Panc1 (cell line): ENCODE results near the gene VAMP2. TPM values are rescaled to one million over a fixed set of nuclear protein-coding genes. Genes with fewer than 3 reads are reported as not detected.
A peak's percentile ranks its signal among the peaks of the same experiment; 100 is the strongest.

Experiments used
- ATAC-seq: fragments of 200-7000 bp; cut with Tn5 transposase; 2 replicates; pipeline ENCODE4 v1.9.1; 2020; ENCODE audit warnings: mild to moderate bottlenecking, moderate library complexity
- BruUV-seq: library from RNA; stranded (reverse); fragments of 400-500 nt; replicated peaks from 2 replicates; lab custom pipeline; 2021; lab: Mats Ljungman, UMichigan
- CTCF ChIA-PET: fragments of 300-600 bp; sonication (Branson Sonifier 250); formaldehyde crosslinking; loops from one replicate; lab custom pipeline; 2022; ENCODE audit warnings: antibody characterized with exemption; lab: Charles Lee
- POLR2A ChIA-PET: fragments of 300-600 bp; sonication (Branson Sonifier 250); formaldehyde crosslinking; loops from one replicate; lab custom pipeline; 2022; ENCODE audit warnings: antibody characterized with exemption; lab: Charles Lee
- DNase-seq: peaks from one replicate; pipeline ENCODE4 v3.0.0-alpha.2; 2010; ENCODE audit warnings: low read depth, low spot score
- H3K27ac ChIP-seq: 2 replicates; pipeline ENCODE4 v1.5.1; 2011; ENCODE audit warnings: mild to moderate bottlenecking, low read length, inconsistent platforms
- H3K27me3 ChIP-seq: fragments of 200-500 bp; sonication (Bioruptor generic); 2 replicates; pipeline ENCODE4 v1.6.0; 2014; ENCODE audit warnings: low read length, inconsistent platforms; ENCODE audit not compliant: control insufficient read depth, insufficient read depth
- H3K36me3 ChIP-seq: fragments of 200-500 bp; sonication (Bioruptor generic); 2 replicates; pipeline ENCODE4 v1.5.1; 2014; ENCODE audit warnings: inconsistent platforms, mild to moderate bottlenecking, low read length, moderate library complexity; ENCODE audit not compliant: control insufficient read depth, insufficient read depth
- H3K4me1 ChIP-seq: 2 replicates; pipeline ENCODE4 v1.5.1; 2011; ENCODE audit warnings: inconsistent platforms, mild to moderate bottlenecking, low read length, moderate library complexity; ENCODE audit not compliant: control insufficient read depth, insufficient read depth
- H3K4me3 ChIP-seq, 2 experiments: 2 replicates each; pipeline ENCODE4 v1.5.1; 2011 to 2012; ENCODE audit warnings: low read depth in 2 of 2, low read length in 2 of 2, mild to moderate bottlenecking in 2 of 2, inconsistent platforms in 1 of 2, moderate library complexity in 1 of 2
- H3K9me3 ChIP-seq: fragments of 200-500 bp; sonication (Bioruptor generic); 2 replicates; pipeline ENCODE4 v1.5.1; 2014; ENCODE audit warnings: low read depth, mild to moderate bottlenecking, inconsistent platforms, low read length, moderate library complexity; ENCODE audit not compliant: control insufficient read depth, insufficient read depth
- POLR2AphosphoS5 ChIP-seq: IDR thresholded peaks from 2 replicates; pipeline ENCODE4 v1.6.1; 2012; ENCODE audit warnings: mild to moderate bottlenecking, low read depth, low read length, moderate library complexity
- SIN3A ChIP-seq: IDR thresholded peaks from 2 replicates; pipeline ENCODE4 v1.6.1; 2012; ENCODE audit warnings: low read depth, mild to moderate bottlenecking, low read length, moderate library complexity, borderline replicate concordance; ENCODE audit not compliant: insufficient read depth
- TCF7L2 ChIP-seq: IDR thresholded peaks from 2 replicates; pipeline ENCODE4 v1.6.1; 2011; ENCODE audit warnings: mild to moderate bottlenecking, low read depth, low read length, inconsistent platforms
- in situ Hi-C: cut with HindIII; loops from 2 replicates; pipeline ENCODE4 v1.10.0; 2016; ENCODE audit warnings: low sequenced_read_pairs, low pct_unique_long_range_greater_than_20kb
- intact Hi-C: fragments of 100-400 bp; cut with micrococcal nuclease; formaldehyde crosslinking; loops from one replicate; pipeline ENCODE4 v1.10.0; 2022; ENCODE audit not compliant: unreplicated experiment
- total RNA-seq: library from RNA; stranded (reverse); gene quantifications from one replicate; pipeline ENCODE4 v1.2.1, GENCODE V29; 2021; ENCODE audit not compliant: unreplicated experiment
- TF ChIP-seq, protein P1 (sequence below), 2 experiments: IDR thresholded peaks; 2 replicates each; pipeline ENCODE4 v1.6.1; 2011 to 2012; ENCODE audit warnings: low read depth in 2 of 2, control low read depth in 1 of 2, low read length in 1 of 2, mild to moderate bottlenecking in 1 of 2, moderate library complexity in 1 of 2; ENCODE audit not compliant: insufficient read depth in 1 of 2
- TF ChIP-seq, protein P2 (sequence below): fragments of 450-650 bp; IDR thresholded peaks from 2 replicates; pipeline ENCODE4 v1.5.1; 2017; ENCODE audit warnings: mild to moderate bottlenecking

The VAMP2 gene
- total RNA-seq, 1 experiment from 2014 or later = 28.6 TPM

DNA sequence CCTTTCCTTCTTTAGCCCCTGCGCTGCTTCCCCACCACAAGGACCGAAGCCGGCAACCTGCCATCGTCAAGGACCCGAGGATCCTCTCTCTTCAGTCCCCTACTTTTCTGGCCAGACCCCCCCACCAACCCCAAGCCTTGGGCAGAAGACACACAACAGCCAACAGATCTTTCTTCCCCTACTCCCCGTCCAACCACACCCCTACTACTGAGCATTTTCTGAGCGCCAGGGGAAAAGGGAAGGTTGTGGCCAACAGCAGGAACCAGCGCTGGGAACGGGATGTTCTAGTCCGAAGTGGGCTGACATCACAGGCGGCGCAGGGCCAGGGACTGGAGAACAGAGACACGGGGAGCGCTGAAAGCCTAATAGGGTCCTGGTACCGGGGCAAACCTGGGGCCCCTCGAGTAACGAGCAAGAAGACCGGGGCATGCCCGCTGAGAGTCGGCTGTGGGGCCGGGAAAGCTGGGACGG is 11.1 kb downstream of the VAMP2 start:
- ChIA-PET CTCF (no interaction called here), POLR2A (no interaction called here)
- Histone ChIP-seq H3K27ac (peak overlapping the region; percentile 69), H3K4me1 (peaks cover 31% of the 10 kb centered on the region), H3K36me3 (no peaks in the 10 kb centered on the region; the same call in 1 of the 2 replicates), H3K9me3 (no peaks in the 10 kb centered on the region), H3K27me3 (no peaks in the 10 kb centered on the region), H3K4me3 (peak overlapping the region; percentile 53 to 64)
- TF ChIP-seq POLR2AphosphoS5 (no peak), TCF7L2 (no peak), SIN3A (no peak)
- TF ChIP-seq, protein P1, sequence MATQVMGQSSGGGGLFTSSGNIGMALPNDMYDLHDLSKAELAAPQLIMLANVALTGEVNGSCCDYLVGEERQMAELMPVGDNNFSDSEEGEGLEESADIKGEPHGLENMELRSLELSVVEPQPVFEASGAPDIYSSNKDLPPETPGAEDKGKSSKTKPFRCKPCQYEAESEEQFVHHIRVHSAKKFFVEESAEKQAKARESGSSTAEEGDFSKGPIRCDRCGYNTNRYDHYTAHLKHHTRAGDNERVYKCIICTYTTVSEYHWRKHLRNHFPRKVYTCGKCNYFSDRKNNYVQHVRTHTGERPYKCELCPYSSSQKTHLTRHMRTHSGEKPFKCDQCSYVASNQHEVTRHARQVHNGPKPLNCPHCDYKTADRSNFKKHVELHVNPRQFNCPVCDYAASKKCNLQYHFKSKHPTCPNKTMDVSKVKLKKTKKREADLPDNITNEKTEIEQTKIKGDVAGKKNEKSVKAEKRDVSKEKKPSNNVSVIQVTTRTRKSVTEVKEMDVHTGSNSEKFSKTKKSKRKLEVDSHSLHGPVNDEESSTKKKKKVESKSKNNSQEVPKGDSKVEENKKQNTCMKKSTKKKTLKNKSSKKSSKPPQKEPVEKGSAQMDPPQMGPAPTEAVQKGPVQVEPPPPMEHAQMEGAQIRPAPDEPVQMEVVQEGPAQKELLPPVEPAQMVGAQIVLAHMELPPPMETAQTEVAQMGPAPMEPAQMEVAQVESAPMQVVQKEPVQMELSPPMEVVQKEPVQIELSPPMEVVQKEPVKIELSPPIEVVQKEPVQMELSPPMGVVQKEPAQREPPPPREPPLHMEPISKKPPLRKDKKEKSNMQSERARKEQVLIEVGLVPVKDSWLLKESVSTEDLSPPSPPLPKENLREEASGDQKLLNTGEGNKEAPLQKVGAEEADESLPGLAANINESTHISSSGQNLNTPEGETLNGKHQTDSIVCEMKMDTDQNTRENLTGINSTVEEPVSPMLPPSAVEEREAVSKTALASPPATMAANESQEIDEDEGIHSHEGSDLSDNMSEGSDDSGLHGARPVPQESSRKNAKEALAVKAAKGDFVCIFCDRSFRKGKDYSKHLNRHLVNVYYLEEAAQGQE (IDR thresholded peaks at IDR 0.05; ENCODE audit: insufficient read depth in 1 of 2, low read depth in 2 of 2, low read length in 1 of 2) = no peak
- TF ChIP-seq, protein P2, sequence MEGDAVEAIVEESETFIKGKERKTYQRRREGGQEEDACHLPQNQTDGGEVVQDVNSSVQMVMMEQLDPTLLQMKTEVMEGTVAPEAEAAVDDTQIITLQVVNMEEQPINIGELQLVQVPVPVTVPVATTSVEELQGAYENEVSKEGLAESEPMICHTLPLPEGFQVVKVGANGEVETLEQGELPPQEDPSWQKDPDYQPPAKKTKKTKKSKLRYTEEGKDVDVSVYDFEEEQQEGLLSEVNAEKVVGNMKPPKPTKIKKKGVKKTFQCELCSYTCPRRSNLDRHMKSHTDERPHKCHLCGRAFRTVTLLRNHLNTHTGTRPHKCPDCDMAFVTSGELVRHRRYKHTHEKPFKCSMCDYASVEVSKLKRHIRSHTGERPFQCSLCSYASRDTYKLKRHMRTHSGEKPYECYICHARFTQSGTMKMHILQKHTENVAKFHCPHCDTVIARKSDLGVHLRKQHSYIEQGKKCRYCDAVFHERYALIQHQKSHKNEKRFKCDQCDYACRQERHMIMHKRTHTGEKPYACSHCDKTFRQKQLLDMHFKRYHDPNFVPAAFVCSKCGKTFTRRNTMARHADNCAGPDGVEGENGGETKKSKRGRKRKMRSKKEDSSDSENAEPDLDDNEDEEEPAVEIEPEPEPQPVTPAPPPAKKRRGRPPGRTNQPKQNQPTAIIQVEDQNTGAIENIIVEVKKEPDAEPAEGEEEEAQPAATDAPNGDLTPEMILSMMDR = no peak
- DNase-seq (no peak), ATAC-seq (no peak)
- BruUV-seq = no TSS peak
- in situ Hi-C loops = no loop called here
- intact Hi-C loops = no loop called here

DNA sequence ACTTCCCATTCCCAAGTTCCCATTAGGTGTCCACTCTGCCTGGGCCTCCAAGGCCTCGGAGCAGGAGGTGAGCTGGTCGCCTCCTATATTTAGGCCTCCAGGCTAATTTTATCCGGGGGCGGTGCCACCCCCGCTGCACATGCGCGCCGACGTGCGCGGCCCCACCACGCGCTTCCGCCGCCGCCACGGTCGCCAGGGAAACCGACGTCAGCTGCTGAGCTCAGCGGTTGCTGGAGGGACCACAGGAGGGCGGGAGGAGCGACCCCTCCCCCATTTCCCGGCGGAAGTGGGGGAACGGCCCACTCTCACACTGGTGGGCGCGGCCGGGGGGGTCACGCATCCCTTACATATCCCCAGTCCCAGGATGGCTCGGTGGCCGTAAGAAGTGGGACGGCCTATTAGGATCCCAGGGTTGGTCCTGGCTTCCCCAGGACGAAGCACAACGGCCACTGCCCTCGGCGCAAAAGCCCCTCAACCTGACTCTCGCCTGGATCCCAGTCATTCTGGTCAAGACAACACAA is 11.6 kb downstream of the VAMP2 start:
- no peak for DNase-seq
- BruUV-seq = no TSS peak
- no peaks in the 10 kb centered on the region; the same call in 1 of the 2 replicates for H3K36me3 ChIP-seq
- H3K27me3 ChIP-seq = no peaks in the 10 kb centered on the region
- H3K4me1 ChIP-seq = peaks cover 31% of the 10 kb centered on the region
- in situ Hi-C loops = no loop called here
- ChIA-PET POLR2A (no interaction called here), CTCF (interaction anchor here (0.5 kb wide), 1 partner anchor 153 kb away, joined by 6 read pairs; no protein-coding TSS in a partner anchor)
- H3K4me3 ChIP-seq = peak overlapping the region in 1 of 2 experiments; percentile 53; a peak in 2 of 4 replicates
- intact Hi-C loops = no loop called here
- no peak overlapping the region for H3K27ac ChIP-seq
- no peak for ATAC-seq
- no peaks in the 10 kb centered on the region for H3K9me3 ChIP-seq
- TF ChIP-seq SIN3A (no peak), TCF7L2 (no peak), POLR2AphosphoS5 (no peak)
- TF ChIP-seq, protein P1 (IDR thresholded peaks at IDR 0.05; ENCODE audit: insufficient read depth in 1 of 2, low read depth in 2 of 2, low read length in 1 of 2) = no peak
- TF ChIP-seq, protein P2 = no peak
